Measurements from ENCODE around the gene TOX2.

TOX2 gene

GRCh38 chr20:43941476-43942200 lies 27.0 kb downstream of the TOX2 start:
- DNase-seq = no peak

GRCh38 chr20:43942201-43942590 lies 27.5 kb downstream of the TOX2 start:
- DNase-seq = no peak

- DNase-seq = no peak
Observed at GRCh38 chr20:43942667-43943285, 28.1 kb downstream of the TOX2 start.

GRCh38 chr20:43943725-43944124 lies 29.1 kb downstream of the TOX2 start:
- no peak for DNase-seq

GRCh38 chr20:43944653-43945235 lies 30.1 kb downstream of the TOX2 start:
- DNase-seq = no peak

- DNase-seq = no peak
Observed at GRCh38 chr20:43945391-43946205, 30.9 kb downstream of the TOX2 start.

GRCh38 chr20:43946206-43946491 lies 31.5 kb downstream of the TOX2 start:
- no peak for DNase-seq

GRCh38 chr20:43946659-43947315 lies 32.1 kb downstream of the TOX2 start:
- DNase-seq = no peak

GRCh38 chr20:43947316-43947710 lies 32.7 kb downstream of the TOX2 start:
- DNase-seq = no peak

- no peak for DNase-seq
Observed at GRCh38 chr20:43948455-43948854, 33.8 kb downstream of the TOX2 start.

GRCh38 chr20:43949248-43949647 lies 34.6 kb downstream of the TOX2 start:
- no peak for DNase-seq

GRCh38 chr20:43949741-43950618 lies 35.3 kb downstream of the TOX2 start:
- DNase-seq = no peak

- no peak for DNase-seq
Observed at GRCh38 chr20:43953919-43954592, 39.4 kb downstream of the TOX2 start.

GRCh38 chr20:43954704-43955061 lies 40.0 kb downstream of the TOX2 start:
- no peak for DNase-seq

- DNase-seq = no peak
Observed at GRCh38 chr20:43955062-43955749, 40.6 kb downstream of the TOX2 start.

GRCh38 chr20:43955750-43956191 lies 41.1 kb downstream of the TOX2 start:
- DNase-seq = no peak

- no peak for DNase-seq
Observed at GRCh38 chr20:43957392-43957791, 42.7 kb downstream of the TOX2 start.

- DNase-seq = no peak
Observed at GRCh38 chr20:43958626-43959025, 44.0 kb downstream of the TOX2 start.

- DNase-seq = no peak
Observed at GRCh38 chr20:43959079-43959919, 44.6 kb downstream of the TOX2 start.

- DNase-seq = no peak
Observed at GRCh38 chr20:43959920-43960227, 45.2 kb downstream of the TOX2 start.
